ENCODE results near the gene AP1AR. TPM values are rescaled to one million over a fixed set of nuclear protein-coding genes. Genes with fewer than 3 reads are reported as not detected.

AP1AR gene
- total and polyA plus RNA-seq, 2 of the 8 experiments (the other 6 are each of a cell fraction or from before 2014, with no cell fraction given) = 5.3 to 27.7 TPM

GRCh38 chr4:112184438-112184837 lies 47.1 kb upstream of the AP1AR start:
- Histone ChIP-seq H2BK5ac (ENCODE audit: low read depth, low read length) (no peak overlapping the region), H2BK120ac (replicated peaks; ENCODE audit: low read depth, low read length) (no peak overlapping the region), H3K4me3 (ENCODE audit: extremely low read depth in 1 of 4, insufficient read depth in 2 of 4, low read depth in 3 of 4, low read length in 4 of 4) (no peak overlapping the region), H3K9ac (replicated peaks in 1 of 4; ENCODE audit: extremely low read depth in 1 of 4, low read depth in 3 of 4, low read length in 3 of 4) (no peak overlapping the region), H3K36me3 (ENCODE audit: control insufficient read depth in 2 of 4, insufficient read depth in 4 of 4, low read length in 3 of 4) (no peaks in the 10 kb centered on the region), H3K79me2 (ENCODE audit: control insufficient read depth in 1 of 2, insufficient read depth in 2 of 2, low read length in 2 of 2) (no peaks in the 10 kb centered on the region), H3K9me3 (ENCODE audit: insufficient read depth in 2 of 2, low read depth in 1 of 2, low read length in 1 of 2) (no peaks in the 10 kb centered on the region), H3K4me1 (replicated peaks in 1 of 4; ENCODE audit: control insufficient read depth in 3 of 4, insufficient read depth in 4 of 4, low read length in 3 of 4) (no peaks in the 10 kb centered on the region; a peak in 1 of 7 replicates), H2BK20ac (ENCODE audit: low read length) (no peak overlapping the region), H3K4ac (replicated peaks; ENCODE audit: insufficient read length, low read depth, low read length) (no peak overlapping the region), H3K4me2 (ENCODE audit: insufficient read depth in 1 of 2, low read depth in 2 of 2, low read length in 2 of 2) (no peak overlapping the region), H3K23ac (ENCODE audit: insufficient read length) (no peak overlapping the region), H2BK15ac (ENCODE audit: low read length) (no peak overlapping the region), H4K5ac (ENCODE audit: insufficient read length, low read depth, low read length) (no peak overlapping the region), H4K91ac (replicated peaks; ENCODE audit: insufficient read length, low read length) (no peak overlapping the region), H3K56ac (replicated peaks; ENCODE audit: insufficient read length, low read depth, low read length) (no peak overlapping the region), H2AK5ac (ENCODE audit: low read depth, low read length) (no peak overlapping the region), H3K79me1 (ENCODE audit: low read depth, low read length) (no peaks in the 10 kb centered on the region), H3K18ac (ENCODE audit: extremely low read depth, low read length) (no peak overlapping the region), H4K20me1 (replicated peaks in 1 of 2; ENCODE audit: control insufficient read depth in 1 of 2, insufficient read depth in 2 of 2, low read length in 2 of 2) (no peaks in the 10 kb centered on the region), H2BK12ac (ENCODE audit: low read depth, low read length) (no peak overlapping the region), H2AFZ (ENCODE audit: low read length) (no peak overlapping the region), H3K27me3 (replicated peaks in 1 of 4; ENCODE audit: control insufficient read depth in 3 of 4, extremely low read depth in 1 of 4, insufficient read depth in 3 of 4, low read length in 3 of 4) (no peaks in the 10 kb centered on the region), H3K23me2 (ENCODE audit: low read depth, low read length) (no peaks in the 10 kb centered on the region), H3K14ac (ENCODE audit: insufficient read length) (no peak overlapping the region), H4K8ac (ENCODE audit: extremely low read depth, insufficient read depth, low read length) (no peak overlapping the region), H3K27ac (ENCODE audit: low read depth, low read length) (no peak overlapping the region)
- no peak for DNase-seq (ENCODE audit: low read depth in 1 of 2, low spot score in 2 of 2)
- WGBS, 2 experiments (ENCODE audit: extremely low coverage in 1 of 2, insufficient coverage in 1 of 2, insufficient read length in 1 of 2, insufficient replicate concordance in 2 of 2, low coverage in 1 of 2, low lambda C conversion rate in 2 of 2, missing lambda C conversion rate in 1 of 2) = 94% methylated on average over 1 of the region's 1 CpG; no CpG with 5 or more reads in 1 of the 2 experiments
- CTCF ChIA-PET (ENCODE audit: partially characterized antibody) = interaction anchor here (0.9 kb wide), 1 partner anchor 107 kb away, joined by 3 read pairs; no protein-coding TSS in a partner anchor
- FAIRE-seq = no peak
- POLR2A ChIA-PET (ENCODE audit: partially characterized antibody) = no interaction called here
- no peak for TF ChIP-seq ATF2 (IDR thresholded peaks at IDR 0.05; ENCODE audit: low read length)
- TF ChIP-seq RFX5 (IDR thresholded peaks at IDR 0.05; ENCODE audit: borderline replicate concordance, low read depth, low read length) = no peak
- no peak for TF ChIP-seq CHD2 (IDR thresholded peaks at IDR 0.05; ENCODE audit: low read length)
- TF ChIP-seq CTCF (IDR thresholded peaks at IDR 0.05; ENCODE audit: control extremely low read depth in 1 of 3, insufficient read depth in 1 of 3, low read depth in 1 of 3, low read length in 3 of 3) = no peak
- no peak for TF ChIP-seq SIRT6 (IDR thresholded peaks at IDR 0.05; ENCODE audit: low read length)
- no peak for TF ChIP-seq USF2 (IDR thresholded peaks at IDR 0.05; ENCODE audit: low read length)
- no peak for TF ChIP-seq MAFK (IDR thresholded peaks at IDR 0.05; ENCODE audit: low read depth, low read length)
- TF ChIP-seq CBX8 (IDR thresholded peaks at IDR 0.05; ENCODE audit: borderline replicate concordance, low read depth, low read length) = no peak
- no peak for TF ChIP-seq ZNF274 (IDR thresholded peaks at IDR 0.05; ENCODE audit: borderline replicate concordance, extremely low read depth, low read length)
